Pulmonary artery endothelial cell (primary cell): ENCODE measurements around the gene NR5A2. TPM values are rescaled to one million over a fixed set of nuclear protein-coding genes. Genes with fewer than 3 reads are reported as not detected.

Experiments
- DNase-seq: peaks from one replicate; pipeline ENCODE4 v3.0.0-alpha.2; 2011; ENCODE audit warnings: low read depth, low spot score
- total RNA-seq: library from RNA; depleted of rRNA; stranded (reverse); fragments of >200 nt; gene quantifications from 2 replicates; pipeline ENCODE4 v1.2.3, GENCODE V29; 2014

NR5A2 gene
- total RNA-seq, 1 donor from 2014 or later = 2.6 TPM

DNA sequence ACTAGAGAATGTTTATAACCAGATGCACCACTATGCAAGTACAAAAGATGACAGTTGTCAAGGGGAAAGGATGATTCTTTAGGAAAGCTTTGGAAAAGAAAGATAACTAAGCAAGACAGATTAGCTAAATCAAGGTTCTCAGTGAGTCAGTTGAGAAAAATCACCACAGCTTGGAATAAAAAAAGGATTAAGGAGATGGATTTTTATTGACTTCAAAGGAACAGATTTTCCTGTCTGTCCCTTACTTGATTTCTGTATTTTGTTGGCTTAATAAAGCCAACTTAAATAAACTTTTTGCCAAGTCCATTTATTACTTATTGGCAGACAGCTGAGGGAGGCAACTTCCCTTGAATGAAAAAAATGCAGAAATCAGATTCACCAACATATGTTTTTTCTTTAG lies 93.9 kb downstream of the NR5A2 start:
- DNase-seq = no peak

GRCh38 chr1:200124309-200124708 lies 96.8 kb downstream of the NR5A2 start:
- DNase-seq = no peak

DNA sequence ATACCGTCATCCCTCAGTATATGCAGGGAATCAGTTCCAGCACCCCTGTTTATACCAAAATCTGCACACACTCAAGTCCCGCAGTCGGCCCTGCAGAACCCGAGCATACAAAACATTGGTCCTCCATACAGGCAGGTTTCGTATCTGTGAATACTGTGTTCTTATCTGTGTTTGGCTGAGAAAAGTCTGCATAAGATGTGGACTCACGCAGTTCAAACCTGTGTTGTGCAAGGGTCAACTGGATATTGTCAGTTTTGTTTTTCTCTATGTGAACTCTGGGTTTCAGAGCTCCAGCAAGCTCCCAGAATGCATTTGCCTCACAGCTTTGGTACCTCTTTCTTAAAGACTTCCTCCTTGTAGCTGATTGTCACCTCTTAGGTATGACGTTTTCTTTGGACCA lies 100.6 kb downstream of the NR5A2 start:
- no peak for DNase-seq

DNA sequence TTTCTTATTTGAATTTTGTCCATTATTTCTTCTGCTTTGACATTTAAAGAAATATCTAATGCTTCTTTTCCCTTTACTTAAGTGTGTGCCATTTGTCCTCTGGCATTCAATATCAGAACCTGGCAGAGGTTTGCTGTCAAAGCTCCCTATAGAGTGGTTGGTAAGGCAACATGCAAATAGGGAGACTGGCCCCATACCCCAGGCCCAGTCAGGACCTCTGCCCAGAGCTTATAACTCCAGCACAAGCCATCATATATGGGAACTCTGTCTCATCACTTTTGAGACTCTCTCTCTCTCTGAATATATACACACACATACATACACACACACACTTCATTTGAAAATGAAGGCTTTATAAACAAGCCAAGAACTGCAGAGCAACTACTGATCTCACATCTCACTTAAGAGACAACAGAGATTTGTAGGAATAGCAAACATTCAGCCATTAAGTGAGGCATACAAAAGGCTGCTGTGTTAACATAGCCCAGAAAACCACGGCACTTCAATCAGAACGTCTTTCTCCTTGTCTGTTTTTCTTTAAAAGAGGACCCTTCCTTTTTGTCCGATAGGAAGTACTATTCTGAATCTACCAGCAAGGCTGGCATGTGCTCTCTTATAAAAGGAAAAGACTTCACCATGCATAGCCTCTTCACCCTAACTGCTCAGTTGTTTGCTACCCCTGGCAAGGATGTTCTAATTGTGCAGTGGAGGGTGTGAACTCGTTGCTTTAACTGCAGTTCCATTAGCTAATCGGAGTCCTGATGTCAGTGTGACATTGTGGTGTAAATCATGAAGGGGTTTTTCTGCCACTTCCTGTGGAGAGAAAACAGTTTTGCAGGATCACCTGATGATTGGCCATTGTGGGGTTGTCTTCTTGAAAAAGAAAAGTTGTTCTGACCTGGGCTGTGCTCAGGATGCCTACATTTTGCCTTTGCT lies 101.7 kb downstream of the NR5A2 start:
- DNase-seq = no peak

GRCh38 chr1:200130552-200130951 lies 103.0 kb downstream of the NR5A2 start:
- DNase-seq = no peak

GRCh38 chr1:200131551-200132125 lies 104.1 kb downstream of the NR5A2 start:
- no peak for DNase-seq

- DNase-seq = no peak
These were observed 105.6 kb downstream of the NR5A2 start for GRCh38 chr1:200133123-200133522.

- DNase-seq = no peak
These were observed 106.6 kb downstream of the NR5A2 start for GRCh38 chr1:200134116-200134515.

DNA sequence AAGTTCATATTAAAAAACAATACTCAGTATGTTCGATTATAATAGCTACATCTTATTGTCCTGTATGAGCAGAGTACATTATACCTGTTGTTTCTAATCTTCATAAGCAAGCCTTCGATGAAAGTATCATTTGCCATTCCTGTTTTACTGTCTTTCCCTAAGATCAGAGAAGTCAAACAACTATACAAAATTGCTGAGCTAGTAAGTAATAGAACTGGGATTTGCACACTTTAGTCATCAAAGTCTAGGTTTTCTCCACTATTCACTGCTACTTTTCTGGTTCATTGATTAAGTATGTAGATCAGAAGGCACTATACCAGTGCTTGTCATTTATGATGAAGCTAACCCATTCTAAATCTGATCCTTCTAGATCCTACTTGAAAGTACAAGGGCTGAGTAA lies 108.9 kb downstream of the NR5A2 start:
- DNase-seq = no peak

DNA sequence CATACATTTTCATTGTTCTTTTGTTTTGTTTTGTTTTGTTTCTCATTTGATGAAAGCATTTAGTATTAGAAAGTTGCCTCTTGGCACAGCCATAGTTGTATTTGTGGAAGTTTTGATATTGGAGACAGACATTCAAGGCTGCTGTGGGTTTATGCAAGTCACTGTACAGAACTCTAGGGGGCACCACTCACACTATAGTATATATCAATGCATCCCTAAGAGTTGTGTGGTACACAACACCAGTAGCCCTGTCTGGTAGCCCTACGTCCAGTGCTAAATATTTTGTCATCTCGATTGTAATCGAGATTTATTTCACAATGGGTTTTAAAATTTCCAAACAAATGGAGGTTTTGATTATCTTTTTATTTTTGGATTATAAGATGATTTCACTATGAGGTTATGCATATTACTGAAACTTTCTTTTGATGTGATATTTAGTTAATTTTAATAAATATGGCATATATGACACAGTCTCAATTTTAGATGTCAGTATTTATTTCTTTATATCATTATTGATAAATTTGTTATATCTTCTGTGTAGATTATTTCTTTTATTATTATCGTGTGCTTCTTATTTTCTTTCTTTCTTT lies 112.2 kb downstream of the NR5A2 start:
- DNase-seq = peak; percentile 15

DNA sequence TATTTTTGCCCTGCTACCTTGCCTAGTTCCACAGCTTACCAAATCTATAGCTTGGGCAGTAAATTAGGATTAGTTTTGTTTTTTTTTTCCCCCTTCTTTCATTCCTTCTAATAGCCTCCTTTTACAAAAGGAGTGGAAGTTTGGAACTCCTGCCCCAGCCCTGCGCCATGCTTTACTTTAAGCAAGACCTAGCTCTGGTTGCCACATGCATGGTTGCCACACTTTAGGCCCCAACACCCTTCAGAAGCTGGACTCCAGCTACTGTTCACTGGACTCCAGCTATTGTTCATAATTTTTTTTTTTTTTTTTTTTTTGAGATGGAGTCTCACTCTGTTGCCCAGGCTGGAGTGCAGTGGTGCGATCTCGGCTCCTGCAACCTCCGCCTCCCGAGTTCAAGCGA lies 115.8 kb downstream of the NR5A2 start:
- no peak for DNase-seq

DNA sequence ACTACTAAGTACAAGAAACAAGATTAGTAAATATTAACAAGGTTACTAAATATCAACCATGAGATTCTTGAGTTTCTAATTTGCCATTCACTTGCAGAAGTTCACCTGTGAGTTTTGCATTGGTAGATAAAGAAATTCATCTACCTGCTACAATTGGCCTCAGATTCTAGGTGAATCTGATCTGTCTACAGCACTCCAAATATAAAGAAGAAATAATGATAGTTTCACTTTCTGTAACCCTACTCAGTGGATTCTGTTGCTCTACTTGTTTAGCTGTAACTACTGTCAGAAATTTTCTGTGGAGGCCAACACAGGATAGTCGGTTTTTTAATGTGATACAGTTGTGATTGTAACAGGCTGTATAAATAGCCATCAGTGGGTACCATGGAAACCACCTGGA lies 118.6 kb downstream of the NR5A2 start:
- no peak for DNase-seq

DNA sequence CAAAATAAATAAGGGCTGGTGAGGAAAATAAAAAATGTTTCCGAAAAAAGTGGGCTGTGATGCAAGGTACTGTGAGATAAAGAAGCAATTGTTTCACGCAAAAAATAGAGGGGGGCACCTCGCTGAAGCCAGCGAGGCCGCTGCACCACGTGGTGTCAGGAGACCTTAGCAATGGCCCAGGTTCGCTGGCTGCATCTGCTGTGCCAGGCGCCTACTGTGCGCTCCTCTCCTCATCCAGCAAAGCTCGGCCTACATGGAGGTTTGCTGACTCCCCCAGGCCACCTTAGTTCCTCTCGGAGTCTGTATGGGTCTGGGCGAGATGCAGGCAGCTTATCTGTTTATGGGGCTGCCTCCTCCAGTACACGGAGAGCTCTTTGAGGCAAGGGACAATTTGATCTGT lies 119.6 kb downstream of the NR5A2 start:
- no peak for DNase-seq

- DNase-seq = no peak
These were observed 120.2 kb downstream of the NR5A2 start for GRCh38 chr1:200147742-200148141.

GRCh38 chr1:200150006-200150405 lies 122.5 kb downstream of the NR5A2 start:
- DNase-seq = no peak

DNA sequence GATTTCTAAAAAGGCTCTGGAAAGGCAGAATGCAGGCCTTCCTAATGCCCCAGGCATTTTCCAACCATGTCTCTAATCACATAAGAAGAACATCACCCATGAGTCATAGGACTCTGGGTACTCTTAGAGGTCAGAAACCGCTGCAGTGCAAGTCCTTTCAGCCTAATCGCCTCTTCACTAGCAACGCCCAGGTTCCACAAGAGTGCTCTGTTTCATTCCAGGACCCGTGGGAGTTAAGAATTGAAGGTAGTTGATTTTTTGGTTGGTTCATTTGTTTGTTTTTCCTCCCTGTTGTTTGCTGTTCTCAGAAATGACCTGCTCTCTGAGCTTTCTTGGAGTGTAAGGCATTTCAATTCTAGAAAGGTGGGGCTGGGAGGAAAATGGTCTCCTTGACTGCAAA lies 123.2 kb downstream of the NR5A2 start:
- DNase-seq = no peak

- DNase-seq = no peak
These were observed 124.8 kb downstream of the NR5A2 start for GRCh38 chr1:200152336-200152735.

GRCh38 chr1:200153277-200154055 lies 126.0 kb downstream of the NR5A2 start:
- peak; percentile 3 for DNase-seq

- peak; percentile 82 for DNase-seq
These were observed 126.7 kb downstream of the NR5A2 start for GRCh38 chr1:200154069-200154767.

- no peak for DNase-seq
These were observed 130.2 kb downstream of the NR5A2 start for GRCh38 chr1:200157715-200158114.

GRCh38 chr1:200161801-200162200 lies 134.3 kb downstream of the NR5A2 start:
- DNase-seq = no peak
